Activated CD4-positive, alpha-beta T cell treated with anti-CD3 and anti-CD28 coated beads, Interleukin-2, amount 50 U/mL, for 1 hour (primary cell): ENCODE data around the gene TNS3.

Source experiments
- DNase-seq: peaks from one replicate; pipeline ENCODE4 v3.0.0-alpha.2; 2020

Gene TNS3

DNA sequence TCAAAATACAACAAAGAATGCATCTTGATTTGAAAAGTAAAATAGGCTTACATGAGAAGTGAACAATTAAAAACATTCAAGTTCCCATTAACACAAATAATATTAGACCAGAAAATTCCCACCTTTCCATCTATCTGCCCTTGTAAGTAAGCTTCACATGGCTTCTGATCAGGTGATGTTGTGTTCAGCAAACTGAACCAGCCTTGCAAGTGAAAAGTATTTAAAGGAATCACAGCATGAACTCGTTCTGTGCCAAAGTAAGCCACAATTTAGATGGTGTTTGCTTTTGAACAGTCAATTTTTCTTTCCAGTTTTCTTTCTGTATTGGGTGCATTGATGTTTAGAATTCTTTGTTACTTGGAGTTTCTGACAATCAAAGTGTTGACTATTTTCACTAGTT, 347.9 kb downstream of the TNS3 start:
- DNase-seq = no peak

DNA sequence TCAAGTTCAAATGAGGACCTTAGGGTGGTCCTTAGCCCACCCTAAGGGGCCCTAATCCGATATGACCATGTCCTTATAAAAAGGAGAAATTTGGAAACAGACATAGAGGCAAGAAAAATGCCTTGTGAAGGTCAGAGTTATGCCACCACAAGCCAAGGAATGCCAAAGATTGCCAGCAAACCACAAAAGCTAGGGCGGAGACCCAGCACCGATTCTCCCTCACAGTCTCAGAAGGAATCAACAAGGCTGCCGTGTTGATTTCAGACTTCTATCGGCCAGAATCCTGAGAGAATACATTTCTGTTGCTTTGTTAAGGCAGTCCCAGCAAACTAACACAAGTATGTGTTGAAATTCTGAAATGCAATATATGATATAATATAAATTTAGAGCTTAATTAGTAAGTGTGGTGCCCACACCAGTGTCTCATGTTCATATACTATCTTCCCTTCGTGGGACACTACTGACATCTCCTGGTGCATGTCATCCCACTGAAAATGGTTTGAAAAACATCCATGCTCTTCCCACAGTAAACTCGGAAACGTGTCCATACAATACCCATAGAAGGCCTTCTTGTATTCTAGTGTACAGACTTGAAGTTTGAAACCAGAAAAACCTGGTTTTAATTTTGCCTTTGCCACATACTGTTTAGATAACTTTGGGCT, 349.0 kb downstream of the TNS3 start:
- no peak for DNase-seq

DNA sequence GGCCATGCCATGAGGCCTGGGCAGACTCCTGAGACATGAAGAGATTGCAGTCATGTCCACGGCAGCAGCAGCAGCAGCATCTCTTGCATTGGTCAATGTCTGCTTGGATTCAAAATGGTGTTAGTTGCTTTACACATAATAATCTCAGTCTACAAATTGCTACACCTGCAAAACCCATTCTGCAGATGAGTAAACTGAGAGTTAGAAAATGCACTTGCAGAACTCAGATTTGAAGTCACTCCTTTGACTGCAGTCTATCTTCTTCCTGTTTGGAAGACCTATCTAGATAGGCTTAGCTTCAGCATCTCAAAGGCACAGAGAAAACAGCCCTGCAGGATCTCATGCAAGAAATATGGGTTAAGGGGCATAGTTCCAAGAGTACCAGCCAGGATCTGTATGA, 350.3 kb downstream of the TNS3 start:
- no peak for DNase-seq

DNA sequence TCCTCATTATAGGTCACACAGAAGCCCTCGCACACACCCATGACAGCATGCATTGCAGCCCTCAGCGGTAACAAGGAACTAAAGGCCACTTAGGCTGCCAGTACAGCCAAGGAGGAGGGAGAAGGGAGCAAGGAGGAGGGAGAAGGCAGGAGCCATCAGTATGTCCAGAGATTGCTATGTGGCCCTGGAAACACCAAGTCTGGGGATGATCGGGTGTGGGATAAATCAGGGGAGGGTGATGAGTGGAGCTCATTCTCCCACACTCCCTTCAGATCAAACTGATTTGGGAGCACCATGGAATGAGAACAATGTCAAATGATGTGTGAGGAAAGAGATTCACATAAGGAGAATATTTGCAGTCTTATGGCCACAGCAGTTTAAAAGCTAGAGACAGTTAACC, 350.9 kb downstream of the TNS3 start:
- no peak for DNase-seq

DNA sequence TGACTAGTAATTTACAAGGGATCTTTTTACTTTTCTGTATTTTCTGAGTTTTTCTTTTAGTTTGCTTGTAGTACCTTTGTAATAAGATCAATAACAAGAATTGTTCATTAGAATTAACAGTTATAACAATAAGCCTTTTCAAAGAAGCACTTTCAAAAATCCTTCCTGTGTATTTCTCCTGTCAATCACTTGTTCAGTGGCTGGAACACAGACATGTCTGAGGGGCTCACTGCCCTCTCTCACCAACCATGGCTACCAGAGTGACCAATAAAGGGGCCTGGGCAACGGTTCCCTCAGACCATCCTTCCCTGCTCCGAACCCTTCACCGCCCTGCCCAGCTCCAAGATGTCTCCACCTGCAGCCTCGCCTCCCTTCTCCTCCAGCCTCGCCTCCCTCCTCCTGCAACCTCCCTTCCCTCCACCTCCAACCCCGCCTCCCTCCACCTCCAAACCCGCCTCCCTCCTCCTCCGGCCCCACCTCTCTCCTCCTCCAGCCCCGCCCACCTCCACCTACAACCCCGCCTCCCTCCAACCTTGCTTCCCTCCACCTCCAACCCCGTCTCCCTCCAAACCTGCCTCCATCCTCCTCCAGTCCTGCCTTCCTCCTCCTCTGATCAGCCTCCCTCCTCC, 353.4 kb downstream of the TNS3 start:
- DNase-seq = no peak

DNA sequence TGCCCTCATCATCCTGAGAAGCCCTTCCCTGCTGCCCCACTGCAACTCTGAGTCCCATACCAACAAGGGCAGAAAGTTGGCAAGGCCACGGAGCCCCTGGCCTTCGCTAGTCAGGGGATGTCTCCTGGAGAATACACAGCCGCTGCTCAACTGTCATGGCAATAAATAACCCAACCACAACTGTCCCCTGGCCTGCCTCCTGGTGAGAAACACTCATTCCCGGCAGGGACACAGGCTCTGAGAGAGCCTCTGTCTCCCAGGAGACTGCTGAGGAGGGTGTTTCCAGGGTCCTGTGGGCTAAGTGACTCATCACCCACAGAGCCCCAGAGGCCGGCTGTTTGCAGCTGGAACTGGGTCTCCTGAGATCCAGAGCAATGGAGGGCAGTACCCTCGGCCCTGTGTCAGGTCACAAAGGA, 354.1 kb downstream of the TNS3 start:
- DNase-seq = no peak

DNA sequence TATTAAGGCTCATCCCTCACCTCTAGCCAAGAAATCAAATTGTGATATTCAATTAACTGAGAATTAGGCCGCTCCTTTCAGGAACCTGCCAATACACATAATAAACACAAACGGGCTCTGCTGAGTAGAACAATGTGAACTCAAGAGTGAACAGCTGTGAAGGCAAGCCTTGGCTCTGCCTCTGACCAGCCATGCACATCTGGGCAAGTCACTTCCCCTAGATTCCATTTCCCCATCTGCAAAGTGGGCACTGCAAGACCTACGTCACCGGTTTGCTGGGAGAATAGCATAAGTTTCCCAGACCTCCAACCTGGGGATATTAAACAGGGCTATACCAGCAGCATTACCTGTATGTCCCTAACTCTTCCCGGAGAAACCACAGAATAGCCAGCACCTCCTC, 355.2 kb downstream of the TNS3 start:
- no peak for DNase-seq

DNA sequence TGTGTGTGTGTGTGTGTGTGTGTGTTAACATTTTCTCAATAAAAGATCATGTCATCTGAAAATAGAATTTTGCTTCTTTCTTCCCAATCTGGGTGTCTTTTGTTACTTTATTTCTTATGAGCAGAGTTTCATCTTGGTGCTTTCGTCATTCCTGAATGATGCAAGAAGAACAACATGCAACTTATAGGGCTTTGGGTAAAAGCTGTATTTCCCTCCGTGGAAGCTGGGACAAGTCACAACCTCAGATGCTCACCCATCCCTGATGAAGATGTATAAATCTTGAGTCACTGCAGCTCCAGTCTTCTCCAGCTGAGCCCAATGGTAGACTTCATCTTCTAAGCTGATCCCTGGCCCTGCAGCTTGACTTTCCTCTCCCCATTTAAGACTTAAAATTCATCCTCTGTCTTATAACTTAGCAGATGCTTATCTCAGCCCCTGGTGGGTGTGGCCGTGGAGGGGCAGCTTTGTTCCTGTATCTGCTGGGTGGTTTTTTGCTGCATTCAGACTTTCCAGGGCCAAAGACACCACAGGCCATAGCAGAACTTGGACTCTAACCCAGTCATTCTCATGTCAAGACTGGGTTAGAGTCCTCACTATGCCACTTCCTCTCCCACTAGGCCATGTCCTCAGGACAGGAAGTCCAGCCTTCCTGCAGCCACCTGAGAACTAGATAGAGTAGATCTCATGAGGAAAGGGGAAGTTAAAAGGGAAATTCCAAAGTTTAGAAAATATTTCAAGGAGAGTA, 356.4 kb downstream of the TNS3 start:
- DNase-seq = no peak
